Activated CD8-positive, alpha-beta memory T cell treated with anti-CD3 and anti-CD28 coated beads for 1 hour (primary cell): Measurements from ENCODE around the gene OOSP2.
"Not testable (repeated sequence)": the region's sequence is repeated elsewhere in the genome, so short reads cannot be mapped to it uniquely, and the experiment has no call there.

Experiments
- DNase-seq, 2 donors: peaks; one replicate each; pipeline ENCODE4 v3.0.0-alpha.2; 2020; ENCODE audit warnings: low read depth in 1 of 2; ENCODE audit errors: extremely low read depth in 1 of 2

OOSP2 gene, protein sequence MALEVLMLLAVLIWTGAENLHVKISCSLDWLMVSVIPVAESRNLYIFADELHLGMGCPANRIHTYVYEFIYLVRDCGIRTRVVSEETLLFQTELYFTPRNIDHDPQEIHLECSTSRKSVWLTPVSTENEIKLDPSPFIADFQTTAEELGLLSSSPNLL

GRCh38 chr11:60040109-60040508 is at the start of gene OOSP2:
Gene OOSP2 (plus strand): TSS chr11:60040409. CDS start chr11:60040460, 51 bp downstream.
- DNase-seq = no peak

- DNase-seq = no peak
Observed at GRCh38 chr11:59990421-59990820, 49.8 kb upstream of the OOSP2 start.

DNA sequence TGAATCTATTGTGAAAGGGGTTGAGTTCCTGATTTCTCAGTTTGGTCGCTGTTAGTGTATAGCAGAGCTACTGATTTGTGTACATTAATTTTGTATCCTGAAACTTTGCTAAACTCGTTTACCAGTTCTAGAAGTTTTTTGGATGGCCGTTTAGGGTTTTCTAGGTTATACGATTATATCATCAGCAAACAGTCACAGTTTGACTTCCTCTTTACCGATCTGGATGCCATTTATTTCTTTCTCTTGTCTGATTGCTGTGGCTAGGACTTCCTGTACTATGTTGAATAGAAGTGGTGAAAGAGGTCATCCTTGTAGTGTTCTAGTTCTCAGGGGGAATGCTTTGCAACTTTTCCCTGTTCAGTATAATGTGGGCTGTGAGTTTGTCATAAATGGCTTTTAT is 47.8 kb upstream of the OOSP2 start:
- no peak for DNase-seq

DNA sequence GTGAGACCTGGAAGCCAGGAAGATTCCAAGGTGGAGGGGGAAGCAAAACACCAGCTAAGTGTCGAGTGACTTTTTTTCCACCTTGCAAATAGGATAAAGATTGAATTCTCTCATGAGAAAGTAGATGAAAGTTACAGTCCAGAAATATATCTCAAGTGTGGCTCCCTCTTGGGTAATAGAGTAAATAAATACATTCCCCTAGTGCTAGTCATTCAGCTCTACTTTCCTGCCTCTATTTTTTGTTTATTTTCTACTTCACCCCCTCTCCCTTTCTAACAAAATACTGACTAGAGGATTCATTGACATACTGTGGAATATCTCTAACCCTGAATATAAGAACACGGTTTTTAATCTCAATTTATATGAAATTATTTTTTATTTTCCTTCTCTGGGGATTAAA is 42.4 kb upstream of the OOSP2 start:
- no peak for DNase-seq

GRCh38 chr11:59999691-60000090 is 40.5 kb upstream of the OOSP2 start:
- DNase-seq = no peak

DNA sequence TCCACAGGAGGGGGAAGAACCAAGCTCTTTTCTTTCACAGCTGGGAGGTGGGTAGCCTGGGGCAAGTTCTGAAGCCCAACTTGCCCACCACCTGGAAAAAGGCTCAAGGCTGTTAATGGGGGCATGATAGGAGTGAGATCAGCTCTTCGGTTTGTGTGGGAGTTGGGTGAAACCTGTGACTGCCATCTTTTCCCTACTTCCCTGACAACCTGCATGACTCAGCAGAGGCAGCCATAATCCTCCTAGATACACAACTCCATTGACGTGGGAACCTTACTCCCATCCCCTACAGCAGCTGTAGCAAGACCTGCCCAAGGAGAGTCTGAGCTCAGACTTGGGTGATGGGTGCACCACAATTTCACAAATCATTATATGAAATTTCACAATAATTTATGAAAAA is 36.5 kb upstream of the OOSP2 start:
- no peak for DNase-seq

- no peak for DNase-seq
Observed at GRCh38 chr11:60005360-60005759, 34.8 kb upstream of the OOSP2 start.

DNA sequence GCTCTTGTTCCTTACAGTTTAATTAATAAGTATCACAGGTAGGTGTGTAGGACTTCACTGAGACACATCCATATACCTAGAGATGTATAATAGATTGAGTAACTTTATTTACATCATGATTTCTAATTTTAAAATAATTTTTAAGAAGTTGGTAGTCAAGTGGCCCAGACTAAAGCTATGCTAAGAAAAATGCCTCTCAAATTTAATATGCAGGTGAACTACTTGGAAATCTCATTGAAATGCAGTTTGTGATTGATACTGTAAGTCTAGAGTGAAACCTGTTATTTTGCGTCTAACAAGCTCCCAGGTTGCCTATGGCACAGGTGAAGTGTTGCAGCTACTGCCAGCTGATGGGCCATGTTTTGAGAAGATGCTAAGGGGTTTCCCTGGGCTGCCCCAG is 23.3 kb upstream of the OOSP2 start, which contains the start of gene OOSP4B:
Gene OOSP4B (plus strand): TSS at position 301 of the 400 bp plus-strand sequence.
- no peak for DNase-seq

DNA sequence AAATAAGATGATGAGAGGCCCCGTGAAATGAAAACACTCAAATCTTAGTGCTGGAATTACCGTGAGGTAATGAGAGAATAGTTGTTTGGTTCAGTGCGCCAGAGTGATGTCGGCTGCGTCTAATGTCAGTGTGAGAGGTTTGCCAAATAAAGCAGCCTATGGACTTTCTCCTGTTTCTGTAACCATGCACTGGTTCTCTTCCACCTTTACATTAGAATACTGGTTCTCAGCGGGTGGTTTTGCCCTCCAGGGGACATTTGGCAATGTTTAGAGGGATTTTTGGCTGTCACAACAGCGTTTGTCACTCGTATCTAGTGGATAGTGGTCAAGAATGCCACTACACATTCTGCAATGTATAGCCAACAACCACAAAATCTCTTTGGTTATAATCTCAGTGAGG is 22.2 kb upstream of the OOSP2 start:
- no peak for DNase-seq

GRCh38 chr11:60020376-60020775 is 19.8 kb upstream of the OOSP2 start:
- not testable (repeated sequence) for DNase-seq

DNA sequence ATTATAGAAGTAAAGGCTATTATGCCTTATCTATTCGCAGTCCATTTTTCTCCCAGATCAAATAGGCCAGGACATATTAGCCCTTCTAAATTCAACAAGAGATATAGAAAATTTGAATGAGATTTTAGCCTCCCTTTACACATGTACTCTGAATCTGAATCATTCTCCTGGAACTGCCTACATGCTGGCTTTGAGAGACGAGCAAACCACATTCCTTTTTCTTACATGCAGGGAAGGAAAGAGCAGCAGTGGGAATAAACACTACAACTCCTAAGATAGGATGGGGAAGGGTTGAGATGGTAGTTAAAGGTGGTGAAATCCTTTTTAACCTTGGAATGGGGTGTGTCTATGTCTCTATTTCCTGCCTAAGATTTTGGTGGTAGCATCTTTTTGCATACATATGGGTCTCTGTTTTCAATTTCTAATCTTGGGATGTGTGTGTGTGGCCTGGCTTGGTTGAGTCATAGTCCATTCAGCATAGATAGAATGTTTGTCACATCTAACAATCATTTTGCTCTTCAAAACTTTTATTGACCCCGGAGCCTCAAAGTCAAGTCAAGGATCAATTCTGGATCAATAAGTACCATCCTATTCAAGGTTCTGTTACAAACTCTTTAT is 11.1 kb upstream of the OOSP2 start:
- DNase-seq = no peak

- not testable (repeated sequence) for DNase-seq
Observed at GRCh38 chr11:60050422-60050821, 10.2 kb downstream of the OOSP2 start.

DNA sequence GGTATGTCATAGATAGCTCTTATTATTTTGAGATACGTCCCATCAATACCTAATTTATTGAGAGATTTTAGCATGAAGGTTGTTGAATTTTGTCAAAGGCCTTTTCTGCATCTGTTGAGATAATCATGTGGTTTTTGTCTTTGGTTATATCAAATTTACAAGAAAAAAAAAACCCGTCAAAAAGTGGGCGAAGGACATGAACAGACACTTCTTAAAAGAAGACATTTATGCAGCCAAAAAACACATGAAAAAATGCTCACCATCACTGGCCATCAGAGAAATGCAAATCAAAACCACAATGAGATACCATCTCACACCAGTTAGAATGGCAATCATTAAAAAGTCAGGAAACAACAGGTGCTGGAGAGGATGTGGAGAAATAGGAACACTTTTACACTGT is 10.6 kb downstream of the OOSP2 start:
- not testable (repeated sequence) for DNase-seq

- no peak for DNase-seq
Observed at GRCh38 chr11:60056349-60056969, 16.2 kb downstream of the OOSP2 start, which contains the start of gene MS4A3. Gene MS4A3 (plus strand): TSS chr11:60056665. CDS start chr11:60061161, 4,496 bp downstream.

DNA sequence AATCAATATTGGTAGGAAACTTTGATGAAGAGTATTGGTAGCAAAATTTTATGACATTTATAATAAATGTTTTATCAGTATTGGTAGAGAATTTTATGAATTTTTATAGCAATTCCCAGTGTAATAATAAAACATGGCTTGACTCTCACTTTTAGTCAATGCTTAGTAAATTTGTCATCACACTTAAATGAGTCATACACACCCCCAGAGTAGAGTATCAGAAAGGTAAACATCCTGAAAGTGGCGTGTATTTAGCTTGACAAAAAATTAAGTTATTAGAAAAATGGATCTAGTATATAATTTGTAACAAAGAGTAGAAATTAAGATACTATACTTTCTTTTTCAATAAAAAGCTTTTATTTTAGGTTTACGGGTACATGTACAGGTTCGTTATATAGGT is 18.8 kb downstream of the OOSP2 start:
- no peak for DNase-seq

DNA sequence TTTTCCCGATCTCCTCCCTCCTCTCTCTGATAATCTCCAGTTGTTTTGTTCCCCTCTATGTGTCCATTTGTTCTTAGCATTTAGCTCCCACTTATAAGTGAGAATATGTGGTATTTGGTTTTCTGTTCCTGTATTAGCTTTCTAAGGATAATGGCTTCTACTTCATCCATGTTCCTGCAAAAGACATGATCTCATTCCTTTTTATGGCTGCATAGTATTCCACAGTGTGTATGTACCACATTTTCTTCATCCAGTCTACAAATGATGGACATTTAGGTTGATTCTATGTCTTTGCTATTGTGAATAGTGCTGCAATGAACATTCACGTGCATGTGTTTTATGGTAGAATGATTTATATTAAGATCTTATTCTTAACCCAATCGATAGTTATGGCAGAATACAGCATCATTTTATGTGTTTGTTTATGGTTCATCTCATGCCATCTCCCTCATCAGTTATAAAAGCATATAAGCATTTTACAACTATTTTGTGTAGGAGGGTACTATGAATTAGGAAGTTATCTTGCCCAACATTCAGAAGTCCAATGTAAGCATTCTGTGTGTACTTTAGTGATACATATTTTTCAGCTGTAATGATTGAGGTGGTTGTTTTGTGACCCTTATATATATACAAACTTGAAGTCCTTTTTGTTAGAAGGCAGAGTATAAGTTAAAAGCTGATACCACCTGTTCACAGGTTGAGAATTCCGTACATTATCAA is 19.5 kb downstream of the OOSP2 start:
- DNase-seq = no peak

GRCh38 chr11:60064111-60064510 is 23.9 kb downstream of the OOSP2 start:
- DNase-seq = no peak

DNA sequence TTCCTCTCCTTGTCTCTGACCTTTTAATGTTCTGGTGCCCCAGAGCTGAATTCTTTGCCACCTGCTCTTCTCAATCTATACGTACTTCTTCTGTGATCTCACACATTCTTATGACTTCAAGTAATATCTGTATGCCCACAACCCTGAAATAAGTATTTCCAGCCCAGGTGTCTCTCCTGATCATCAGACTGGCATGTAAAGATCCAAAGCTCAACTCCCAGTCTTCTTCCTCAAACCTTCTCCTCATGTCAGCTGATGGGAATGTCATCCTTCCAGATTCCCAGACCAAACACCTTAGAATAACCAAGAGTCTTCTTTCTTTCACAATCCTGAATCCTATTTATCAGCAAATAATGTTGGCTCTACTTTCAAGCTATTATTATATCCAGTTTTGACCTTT is 25.6 kb downstream of the OOSP2 start:
- no peak for DNase-seq

- DNase-seq = no peak
Observed at GRCh38 chr11:60069450-60069849, 29.2 kb downstream of the OOSP2 start.

DNA sequence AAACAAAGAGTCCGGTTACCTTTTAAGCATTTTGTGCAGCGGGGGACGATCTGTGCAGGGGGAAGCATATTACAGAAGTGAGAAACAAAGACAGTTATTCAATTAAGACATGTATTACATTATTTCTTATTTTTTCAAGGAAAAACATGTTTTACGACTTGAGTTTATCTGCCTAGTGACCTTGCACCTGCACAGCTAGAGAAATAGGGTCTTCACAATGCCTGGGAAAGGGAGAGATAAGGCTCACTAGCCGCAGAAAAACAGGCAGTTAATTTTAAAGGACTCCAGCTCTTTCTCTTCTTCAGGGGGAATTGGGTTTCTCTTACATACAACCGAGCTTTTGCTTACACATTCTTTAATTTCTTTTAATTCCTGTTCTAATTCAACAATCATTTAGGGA is 31.4 kb downstream of the OOSP2 start:
- not testable (repeated sequence) for DNase-seq

DNA sequence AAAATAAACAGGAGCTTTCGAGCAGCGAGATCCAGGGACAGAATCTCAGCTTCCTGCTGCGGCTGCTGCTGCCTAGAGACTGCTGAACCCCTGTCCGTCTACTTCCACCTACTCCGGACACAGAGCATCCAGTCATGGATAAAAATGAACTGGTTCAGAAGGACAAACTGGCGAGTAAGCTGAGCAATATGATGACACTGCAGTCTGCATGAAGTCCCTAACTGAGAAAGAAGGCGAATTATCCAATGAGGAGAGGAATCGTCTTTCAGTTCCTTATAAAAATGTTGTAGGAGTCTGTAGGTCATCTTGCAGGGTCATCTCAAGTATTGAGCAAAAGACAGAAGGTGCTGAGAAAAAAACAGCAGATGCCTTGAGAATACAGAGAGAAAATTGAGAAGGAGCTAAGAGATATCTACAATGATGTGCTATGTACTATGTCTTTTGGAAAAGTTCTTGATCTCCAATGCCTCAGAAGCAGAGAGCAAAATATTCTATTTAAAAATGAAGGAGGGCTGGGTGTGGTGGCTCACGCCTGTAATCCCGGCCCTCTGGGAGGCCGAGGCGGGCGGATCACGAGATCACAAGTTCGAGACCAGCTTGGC is 37.1 kb downstream of the OOSP2 start:
- no peak for DNase-seq
